Kidney (tissue), 14 donors: ENCODE measurements around the gene HS2ST1. TPM values are rescaled to one million over a fixed set of nuclear protein-coding genes. Genes with fewer than 3 reads are reported as not detected.

Source experiments
- DNase-seq, 5 donors: peaks; one replicate each; pipeline ENCODE4 v3.0.0-alpha.2; 2013 to 2020
- FAIRE-seq: peaks from 2 replicates; lab custom pipeline; 2012; peaks lifted over from hg19 to GRCh38; lab: Jason Lieb, UNC
- H3K27ac ChIP-seq, 2 donors: one replicate each; pipeline ENCODE4 v1.7.0; 2013; ENCODE audit warnings: low read depth in 2 of 2, low read length in 2 of 2, inconsistent platforms in 1 of 2
- H3K27me3 ChIP-seq: one replicate; pipeline ENCODE4 v1.7.1; 2013; ENCODE audit warnings: low read length, inconsistent platforms; ENCODE audit not compliant: control insufficient read depth, insufficient read depth
- H3K36me3 ChIP-seq, 3 donors: one replicate each; pipeline versions ENCODE4 v1.7.0 to v1.7.1; 2013; ENCODE audit warnings: low read length in 3 of 3, control low read depth in 1 of 3, inconsistent platforms in 1 of 3; ENCODE audit not compliant: insufficient read depth in 3 of 3, control insufficient read depth in 2 of 3
- H3K4me1 ChIP-seq, 3 donors: one replicate each; pipeline versions ENCODE4 v1.7.0 to v1.7.1; 2013; ENCODE audit warnings: low read length in 3 of 3, inconsistent platforms in 1 of 3, low read depth in 1 of 3; ENCODE audit not compliant: control insufficient read depth in 2 of 3, insufficient read depth in 2 of 3
- H3K4me3 ChIP-seq, 3 donors: one replicate each; pipeline versions ENCODE4 v1.7.0 to v1.8.1; 2013; ENCODE audit warnings: low read length in 3 of 3, control low read depth in 1 of 3, inconsistent platforms in 1 of 3
- H3K9ac ChIP-seq, 3 donors: one replicate each; pipeline versions ENCODE4 v1.7.0 to v1.7.1; 2013; ENCODE audit warnings: low read length in 3 of 3, control low read depth in 1 of 3, inconsistent platforms in 1 of 3
- H3K9me3 ChIP-seq, 3 donors: one replicate each; pipeline versions ENCODE4 v1.7.0 to v1.7.1; 2013; ENCODE audit warnings: low read length in 3 of 3, control low read depth in 1 of 3, inconsistent platforms in 1 of 3; ENCODE audit not compliant: control insufficient read depth in 2 of 3, insufficient read depth in 1 of 3
- CTCF ChIP-seq: IDR thresholded peaks from 3 replicates; pipeline ENCODE4 v1.5.1; 2012; ENCODE audit warnings: mild to moderate bottlenecking, moderate library complexity, borderline replicate concordance; ENCODE audit not compliant: insufficient read depth; ENCODE audit errors: extremely low read depth
- intact Hi-C: fragments of 100-400 bp; cut with DNase I; formaldehyde crosslinking; loops from one replicate; pipeline ENCODE4 v1.11.1; 2022
- polyA plus RNA-seq: library from polyadenylated mRNA; stranded (reverse); fragments of 350-450 nt; fragmentation: Illumina TruSeq; extraction: RNeasy Lipid Tissue Mini Kit (QIAGEN cat#74804); gene quantifications from one replicate; pipeline ENCODE4 v1.2.3, GENCODE V29; 2014; ENCODE audit warnings: low read depth, low replicate concordance; ENCODE audit not compliant: insufficient read depth
- total RNA-seq: library from RNA; stranded (reverse); fragmentation: NEBNext Ultra II Directional; extraction: Animal tissue kit (Norgen Biotek cat#: 25700); gene quantifications from one replicate; pipeline ENCODE4 v1.2.1, GENCODE V29; 2021
- donor health status: control.
- donor health status: control.
- donor health status: control.
- donor health status: control.
- donor health status: control.
- donor health status: DM: yes; HTN: yes; CAD: no.
- donor health status: Normal renal cell carcinoma (clear cell type).

Gene HS2ST1
- total and polyA plus RNA-seq, 2 donors from 2014 or later = 10.3 to 27.1 TPM

- no peak overlapping the region for H3K9ac ChIP-seq
- FAIRE-seq = no peak
- H3K4me3 ChIP-seq = no peak overlapping the region
- intact Hi-C loops = no loop called here
- no peaks in the 10 kb centered on the region for H3K27me3 ChIP-seq
- peak in 1 of 5 donors; percentile 37 for DNase-seq
- no peak overlapping the region for H3K27ac ChIP-seq
- H3K36me3 ChIP-seq = no peaks in the 10 kb centered on the region
- no peak for TF ChIP-seq CTCF
- no peaks in the 10 kb centered on the region for H3K9me3 ChIP-seq
- H3K4me1 ChIP-seq = no peaks in the 10 kb centered on the region
Observed at GRCh38 chr1:86906419-86906818, 8.0 kb upstream of the HS2ST1 start.

- Histone ChIP-seq H3K27me3 (no peaks in the 10 kb centered on the region), H3K9ac (peak overlapping the region in 2 of 3 donors; percentile 59 to 94), H3K9me3 (no peaks in the 10 kb centered on the region), H3K4me1 (peaks cover 0 to 17% (median 11%) of the 10 kb centered on the region in 3 donors), H3K36me3 (peaks cover 0 to 4% (median 0%) of the 10 kb centered on the region in 3 donors), H3K27ac (no peak overlapping the region), H3K4me3 (peak overlapping the region in 2 of 3 donors; percentile 99 to 100)
- FAIRE-seq = no peak
- DNase-seq = peak in 1 of 5 donors; percentile 4
- TF ChIP-seq CTCF = no peak
- intact Hi-C loops = no loop called here
Observed at GRCh38 chr1:86912281-86912900, 2.0 kb upstream of the HS2ST1 start.

GRCh38 chr1:86913399-86913895 is 988 bp upstream of the HS2ST1 start:
- peaks cover 0 to 4% (median 0%) of the 10 kb centered on the region in 3 donors for H3K36me3 ChIP-seq
- no peaks in the 10 kb centered on the region for H3K9me3 ChIP-seq
- TF ChIP-seq CTCF = no peak
- no peaks in the 10 kb centered on the region for H3K27me3 ChIP-seq
- peak in 2 of 5 donors; percentile 49 to 69 for DNase-seq
- H3K9ac ChIP-seq = peak overlapping the region; percentile 94 to 99 (median 96)
- intact Hi-C loops = no loop called here
- H3K4me1 ChIP-seq = peaks cover 0 to 17% (median 11%) of the 10 kb centered on the region in 3 donors
- FAIRE-seq = no peak
- H3K4me3 ChIP-seq = peak overlapping the region; percentile 98 to 100 (median 99)
- peak overlapping the region; percentile 96 to 99 for H3K27ac ChIP-seq
